IPS DF 6.9 (cell line): ENCODE results near the gene ATP1B1.

Source experiments
- DNase-seq: peaks from one replicate; pipeline ENCODE4 v3.0.0-alpha.2; 2013; ENCODE audit warnings: low read depth, low spot score
- H3K27ac ChIP-seq: one replicate; pipeline ENCODE4 v1.5.1; 2013; ENCODE audit warnings: low read length, control low read depth
- H3K27me3 ChIP-seq: 2 replicates; pipeline ENCODE4 v1.6.1; 2013; ENCODE audit warnings: mild to moderate bottlenecking, low read length; ENCODE audit not compliant: control insufficient read depth, insufficient read depth
- H3K36me3 ChIP-seq: 2 replicates; pipeline ENCODE4 v1.6.1; 2013; ENCODE audit warnings: low read length; ENCODE audit not compliant: control insufficient read depth, insufficient read depth
- H3K4me1 ChIP-seq: 2 replicates; pipeline ENCODE4 v1.6.1; 2013; ENCODE audit warnings: low read length; ENCODE audit not compliant: control insufficient read depth, insufficient read depth
- H3K4me3 ChIP-seq: 2 replicates; pipeline ENCODE4 v1.5.1; 2013; ENCODE audit warnings: mild to moderate bottlenecking, low read length
- H3K9me3 ChIP-seq: 2 replicates; pipeline ENCODE4 v1.6.1; 2013; ENCODE audit warnings: low read length, inconsistent platforms; ENCODE audit not compliant: control insufficient read depth, insufficient read depth
- WGBS: extraction: QIAGEN DNeasy Blood & Tissue Kit; methylation state at CpG from one replicate; pipeline ENCODE4 v1.1.7; 2013; ENCODE audit warnings: mixed read lengths, missing lambda C conversion rate; ENCODE audit not compliant: insufficient read length, insufficient coverage; 5-methylcytosine and 5-hydroxymethylcytosine counted together

The ATP1B1 gene

DNA sequence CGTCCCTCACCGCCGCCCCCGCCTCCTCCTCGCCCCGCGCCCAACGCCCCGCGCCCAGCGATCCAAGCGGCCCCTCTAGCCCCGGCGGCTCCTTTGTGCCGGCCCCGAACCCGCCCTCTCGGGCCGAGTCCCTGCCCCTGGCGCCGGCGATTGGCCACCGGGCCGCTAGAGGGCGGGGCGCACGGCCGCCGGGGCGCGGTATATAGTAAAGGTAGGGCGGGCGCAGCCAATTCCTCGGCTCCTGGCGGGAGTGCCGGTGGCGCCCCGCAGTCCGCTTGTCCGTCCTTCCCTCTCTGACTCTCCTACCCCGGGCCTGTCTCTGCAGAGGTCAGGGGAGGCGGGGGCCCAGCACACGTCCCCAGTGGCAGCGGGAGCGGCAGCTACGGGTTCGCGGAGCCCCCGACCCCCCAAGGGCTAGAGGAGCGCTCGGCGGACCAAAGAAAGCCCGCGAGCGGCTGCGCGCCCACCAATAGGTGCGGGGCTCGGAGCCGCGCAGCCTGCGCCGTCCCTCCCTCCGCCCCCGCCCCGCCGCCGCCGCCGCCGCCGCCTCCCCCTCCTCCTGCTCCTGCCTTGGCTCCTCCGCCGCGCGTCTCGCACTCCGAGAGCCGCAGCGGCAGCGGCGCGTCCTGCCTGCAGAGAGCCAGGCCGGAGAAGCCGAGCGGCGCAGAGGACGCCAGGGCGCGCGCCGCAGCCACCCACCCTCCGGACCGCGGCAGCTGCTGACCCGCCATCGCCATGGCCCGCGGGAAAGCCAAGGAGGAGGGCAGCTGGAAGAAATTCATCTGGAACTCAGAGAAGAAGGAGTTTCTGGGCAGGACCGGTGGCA, at the start of gene ATP1B1:
TSS of gene ATP1B1 (plus strand) at position 596 of the 826 bp plus-strand sequence. CDS start at position 736, 140 bp downstream.
- Histone ChIP-seq H3K27me3 (no peaks in the 10 kb centered on the region), H3K4me1 (peaks cover 10% of the 10 kb centered on the region; the same call in 1 of the 2 replicates), H3K4me3 (peak within 1 kb of the TSS; percentile 81), H3K27ac (no peak within 1 kb of the TSS), H3K36me3 (no peaks in the 10 kb centered on the region), H3K9me3 (no peaks in the 10 kb centered on the region)
- peak; percentile 57 for DNase-seq
- no CpG with 5 or more reads among the region's 100 CpGs for WGBS

- no peaks in the 10 kb centered on the region for H3K36me3 ChIP-seq
- H3K9me3 ChIP-seq = no peaks in the 10 kb centered on the region
- no peak overlapping the region for H3K27ac ChIP-seq
- no peaks in the 10 kb centered on the region for H3K27me3 ChIP-seq
- no CpG with 5 or more reads among the region's 1 CpG for WGBS
- no peaks in the 10 kb centered on the region for H3K4me1 ChIP-seq
- DNase-seq = no peak
- H3K4me3 ChIP-seq = no peak overlapping the region
These were observed 47.1 kb upstream of the ATP1B1 start for GRCh38 chr1:169059421-169059820.

DNA sequence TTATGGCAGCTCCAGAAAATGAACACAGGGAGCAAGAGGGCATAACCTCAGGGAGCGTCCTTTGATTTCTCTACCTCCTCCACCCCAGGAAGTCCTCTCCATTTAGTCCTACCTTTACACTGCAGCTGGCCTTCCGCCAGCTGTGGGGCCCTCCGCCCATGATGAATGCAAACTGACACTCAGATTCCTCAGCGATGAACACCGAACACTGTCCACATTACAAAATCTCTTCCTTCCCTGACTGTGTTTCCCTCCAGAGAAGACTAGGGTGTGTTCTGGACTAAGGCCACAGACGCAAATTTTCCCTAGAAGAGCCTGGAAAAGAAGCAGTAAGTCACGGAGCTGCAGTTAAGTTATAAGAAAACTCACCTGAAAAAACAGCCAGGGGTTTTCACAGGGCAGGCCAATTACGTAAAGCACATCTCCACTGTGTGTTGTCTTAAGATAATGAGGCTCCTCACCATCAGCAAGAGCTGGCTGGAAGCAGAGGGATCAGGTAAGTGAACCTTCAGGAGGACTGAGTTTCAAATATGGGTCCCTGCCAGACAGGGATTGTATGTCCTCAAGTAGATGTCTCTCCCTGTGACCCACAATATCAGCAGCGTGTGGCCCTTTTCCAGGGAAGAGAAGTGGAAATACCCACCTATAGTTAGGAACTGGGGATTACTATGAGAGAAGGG, 46.3 kb upstream of the ATP1B1 start:
- H3K36me3 ChIP-seq = no peaks in the 10 kb centered on the region
- H3K4me1 ChIP-seq = no peaks in the 10 kb centered on the region
- H3K27me3 ChIP-seq = no peaks in the 10 kb centered on the region
- WGBS = no CpG with 5 or more reads among the region's 9 CpGs
- no peak overlapping the region for H3K4me3 ChIP-seq
- DNase-seq = no peak
- no peaks in the 10 kb centered on the region for H3K9me3 ChIP-seq
- no peak overlapping the region for H3K27ac ChIP-seq

GRCh38 chr1:169060919-169061639, 45.4 kb upstream of the ATP1B1 start:
- H3K9me3 ChIP-seq = no peaks in the 10 kb centered on the region
- no peaks in the 10 kb centered on the region for H3K36me3 ChIP-seq
- DNase-seq = no peak
- WGBS = no CpG with 5 or more reads among the region's 4 CpGs
- H3K4me3 ChIP-seq = no peak overlapping the region
- no peaks in the 10 kb centered on the region for H3K4me1 ChIP-seq
- no peak overlapping the region for H3K27ac ChIP-seq
- H3K27me3 ChIP-seq = no peaks in the 10 kb centered on the region

GRCh38 chr1:169062152-169062551, 44.3 kb upstream of the ATP1B1 start:
- no peak overlapping the region for H3K27ac ChIP-seq
- no peak overlapping the region for H3K4me3 ChIP-seq
- H3K27me3 ChIP-seq = no peaks in the 10 kb centered on the region
- no peaks in the 10 kb centered on the region for H3K9me3 ChIP-seq
- H3K4me1 ChIP-seq = no peaks in the 10 kb centered on the region
- no peak for DNase-seq
- H3K36me3 ChIP-seq = no peaks in the 10 kb centered on the region

DNA sequence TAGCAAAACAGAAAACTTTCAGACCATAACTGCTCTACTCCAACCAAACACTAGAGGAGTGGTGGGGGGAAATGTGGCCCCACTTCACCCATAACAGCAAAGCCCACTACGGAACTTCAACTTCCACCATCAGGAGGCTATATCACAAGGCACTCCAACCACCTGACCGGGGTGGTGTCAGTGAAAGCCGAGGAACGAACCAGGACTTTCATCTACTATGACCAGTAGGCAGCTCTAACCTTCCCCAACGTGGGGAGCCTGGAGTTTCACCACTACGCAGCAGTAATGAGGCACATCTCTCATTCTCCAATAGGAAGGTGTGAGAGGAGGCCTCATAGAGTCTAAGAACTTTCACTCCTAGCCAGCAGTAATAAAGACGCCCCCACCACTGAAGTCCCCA, 42.4 kb upstream of the ATP1B1 start:
- H3K4me1 ChIP-seq = no peaks in the 10 kb centered on the region
- WGBS = no CpG with 5 or more reads among the region's 7 CpGs
- H3K36me3 ChIP-seq = no peaks in the 10 kb centered on the region
- no peaks in the 10 kb centered on the region for H3K9me3 ChIP-seq
- no peak overlapping the region for H3K27ac ChIP-seq
- no peak overlapping the region for H3K4me3 ChIP-seq
- H3K27me3 ChIP-seq = no peaks in the 10 kb centered on the region
- DNase-seq = no peak

DNA sequence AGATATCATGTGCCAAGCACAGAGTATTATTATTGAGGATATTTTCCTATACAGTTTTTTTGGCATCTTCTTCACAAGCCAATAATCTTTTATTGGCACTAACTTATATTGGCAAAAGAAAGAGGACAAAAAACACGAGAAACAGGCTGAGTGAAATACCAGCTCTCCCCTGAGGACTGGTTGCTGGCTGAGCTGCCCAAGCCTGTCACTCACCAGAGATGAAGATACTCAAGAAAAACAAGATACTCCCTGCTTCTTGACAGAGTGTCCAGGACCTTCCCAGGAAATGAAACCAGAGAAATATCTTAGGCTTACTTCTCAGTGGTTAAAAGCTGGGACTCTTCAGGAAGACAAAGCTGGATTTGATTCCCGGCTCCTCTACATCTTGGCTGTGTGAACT, 35.9 kb upstream of the ATP1B1 start:
- H3K27ac ChIP-seq = no peak overlapping the region
- no peaks in the 10 kb centered on the region for H3K9me3 ChIP-seq
- no CpG with 5 or more reads among the region's 2 CpGs for WGBS
- H3K4me1 ChIP-seq = no peaks in the 10 kb centered on the region
- DNase-seq = no peak
- no peaks in the 10 kb centered on the region for H3K27me3 ChIP-seq
- H3K36me3 ChIP-seq = no peaks in the 10 kb centered on the region
- no peak overlapping the region for H3K4me3 ChIP-seq

DNA sequence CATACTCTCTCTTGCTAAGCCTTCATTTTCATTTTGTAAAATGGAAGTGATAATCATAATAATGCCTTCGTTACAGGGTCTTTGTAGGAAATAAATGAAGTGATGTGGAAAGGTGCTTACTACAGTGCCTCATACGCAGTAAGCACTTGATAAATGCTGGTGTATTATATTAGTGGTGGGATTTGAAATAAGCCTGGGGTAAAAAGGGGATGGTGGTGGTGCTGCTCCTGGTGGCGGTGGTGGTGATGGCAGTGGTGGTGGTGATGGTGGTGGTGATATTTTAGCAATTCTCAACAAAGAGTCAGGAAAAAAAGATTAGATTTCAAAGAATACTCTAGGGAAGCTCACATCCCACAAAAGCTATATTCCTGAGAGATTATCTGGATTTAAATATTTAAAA, 35.5 kb upstream of the ATP1B1 start:
- no peaks in the 10 kb centered on the region for H3K4me1 ChIP-seq
- H3K9me3 ChIP-seq = no peaks in the 10 kb centered on the region
- H3K27ac ChIP-seq = no peak overlapping the region
- no CpG with 5 or more reads among the region's 3 CpGs for WGBS
- H3K36me3 ChIP-seq = no peaks in the 10 kb centered on the region
- H3K4me3 ChIP-seq = no peak overlapping the region
- no peak for DNase-seq
- no peaks in the 10 kb centered on the region for H3K27me3 ChIP-seq

DNA sequence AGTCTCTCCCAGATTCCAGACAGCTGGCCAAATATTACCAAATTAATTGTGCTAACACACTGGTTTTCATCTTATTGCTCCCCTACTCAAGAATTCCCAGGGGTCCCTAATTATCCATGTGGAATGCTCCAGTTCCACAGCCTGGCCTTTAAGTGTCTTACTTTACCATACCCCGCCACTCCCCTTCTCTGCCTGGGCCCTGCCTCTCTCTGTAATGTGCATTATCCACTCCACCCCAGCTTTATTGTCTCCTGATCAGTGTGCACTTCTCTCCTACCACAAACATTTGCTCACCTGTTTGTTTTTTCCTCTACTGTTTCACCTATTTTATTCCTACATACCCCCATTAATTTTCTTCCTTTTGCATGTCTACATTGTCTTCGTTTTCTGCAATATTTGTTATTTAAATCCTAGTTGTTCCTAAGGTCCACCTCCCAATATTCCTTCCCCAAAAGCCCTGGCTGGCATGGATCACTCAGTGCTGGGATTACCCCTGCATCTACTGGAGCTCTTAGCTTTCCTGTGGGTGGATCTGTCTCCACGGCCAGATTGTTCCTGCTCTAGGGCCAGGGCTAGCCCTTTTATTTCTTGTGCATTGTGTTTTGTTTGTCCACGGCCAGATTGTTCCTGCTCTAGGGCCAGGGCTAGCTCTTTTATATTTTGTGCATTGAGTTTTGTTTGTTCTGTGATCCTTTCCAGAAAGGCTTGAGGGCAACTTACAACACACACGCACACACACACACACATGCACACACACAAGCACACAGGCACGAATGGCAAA, 33.4 kb upstream of the ATP1B1 start:
- H3K4me3 ChIP-seq = no peak overlapping the region
- no peaks in the 10 kb centered on the region for H3K36me3 ChIP-seq
- DNase-seq = no peak
- no peaks in the 10 kb centered on the region for H3K27me3 ChIP-seq
- 100% methylated on average over 1 of the region's 6 CpGs for WGBS
- no peak overlapping the region for H3K27ac ChIP-seq
- no peaks in the 10 kb centered on the region for H3K9me3 ChIP-seq
- H3K4me1 ChIP-seq = no peaks in the 10 kb centered on the region
